Fibroblast of lung (primary cell): ENCODE results near the gene PCDH9.

Experiments
- CTCF ChIP-seq, 2 donors: IDR thresholded peaks in 1 of 2; conservative IDR thresholded peaks in 1 of 2; 1 replicate in 1 of 2; 2 replicates in 1 of 2; pipeline ENCODE4 v1.5.1; 2011 to 2012; ENCODE audit warnings: low read length in 2 of 2, control low read depth in 1 of 2, inconsistent platforms in 1 of 2, low read depth in 1 of 2, mild to moderate bottlenecking in 1 of 2
- EZH2 ChIP-seq: IDR thresholded peaks from 2 replicates; pipeline ENCODE4 v1.5.1; 2012; ENCODE audit warnings: low read length, control low read depth, mild to moderate bottlenecking; ENCODE audit errors: missing control alignments

- TF ChIP-seq CTCF (conservative IDR thresholded peaks at IDR 0.05 in 1 of 2, IDR thresholded peaks at IDR 0.05 in 1 of 2; ENCODE audit: low read depth in 1 of 2, low read length in 2 of 2) (no peak), EZH2 (no peak)
Observed at GRCh38 chr13:66560189-66560588, 669.9 kb downstream of the PCDH9 start.
